H9 (cell line): ENCODE results near the gene FUT4. TPM values are rescaled to one million over a fixed set of nuclear protein-coding genes. Genes with fewer than 3 reads are reported as not detected.

Source experiments
- DNase-seq: peaks from one replicate; pipeline ENCODE4 v3.0.0-alpha.2; 2017
- H2AFZ ChIP-seq: one replicate; pipeline ENCODE4 v1.6.1; 2013; ENCODE audit warnings: mild to moderate bottlenecking, low read length, control low read depth, moderate library complexity
- H2AK5ac ChIP-seq: 2 replicates; pipeline ENCODE4 v1.6.1; 2013; ENCODE audit warnings: low read length, control low read depth, mixed read lengths; ENCODE audit not compliant: insufficient read length
- H2BK120ac ChIP-seq: one replicate; pipeline ENCODE4 v1.6.1; 2013; ENCODE audit warnings: low read depth, mild to moderate bottlenecking, low read length, control low read depth, inconsistent platforms; ENCODE audit not compliant: poor library complexity, severe bottlenecking
- H2BK12ac ChIP-seq: 2 replicates; pipeline ENCODE4 v1.6.1; 2013; ENCODE audit warnings: low read length, control low read depth, mixed read lengths, low read depth; ENCODE audit not compliant: insufficient read length
- H2BK15ac ChIP-seq: 2 replicates; pipeline ENCODE4 v1.6.1; 2013; ENCODE audit warnings: low read depth, low read length, control low read depth
- H2BK20ac ChIP-seq: one replicate; pipeline ENCODE4 v1.6.1; 2013; ENCODE audit warnings: low read depth, mild to moderate bottlenecking, low read length, control low read depth, inconsistent platforms; ENCODE audit not compliant: poor library complexity, severe bottlenecking
- H2BK5ac ChIP-seq: 2 replicates; pipeline ENCODE4 v1.6.1; 2013; ENCODE audit warnings: low read length, control low read depth, mixed read lengths; ENCODE audit not compliant: insufficient read length
- H3K14ac ChIP-seq: 2 replicates; pipeline ENCODE4 v1.6.1; 2013; ENCODE audit warnings: low read length, control low read depth; ENCODE audit not compliant: insufficient read depth
- H3K18ac ChIP-seq: 2 replicates; pipeline ENCODE4 v1.6.1; 2013; ENCODE audit warnings: low read depth, mild to moderate bottlenecking, mixed read lengths, low read length, control low read depth; ENCODE audit not compliant: insufficient read length
- H3K23ac ChIP-seq: 2 replicates; pipeline ENCODE4 v1.6.1; 2013; ENCODE audit warnings: low read length, control low read depth, mixed read lengths, low read depth; ENCODE audit not compliant: insufficient read length
- H3K23me2 ChIP-seq: 2 replicates; pipeline ENCODE4 v1.6.1; 2013; ENCODE audit warnings: low read depth, mild to moderate bottlenecking, mixed read lengths, low read length, control low read depth; ENCODE audit not compliant: insufficient read length, poor library complexity, severe bottlenecking
- H3K27ac ChIP-seq: 2 replicates; pipeline ENCODE4 v1.5.1; 2013; ENCODE audit warnings: low read length, control low read depth, mixed read lengths, low read depth; ENCODE audit not compliant: insufficient read length
- H3K27me3 ChIP-seq: 2 replicates; pipeline ENCODE4 v1.6.1; 2013; ENCODE audit warnings: low read length, control low read depth, inconsistent platforms; ENCODE audit not compliant: insufficient read depth
- H3K4ac ChIP-seq: 2 replicates; pipeline ENCODE4 v1.6.1; 2013; ENCODE audit warnings: low read depth, mild to moderate bottlenecking, control low read depth, inconsistent platforms, low read length, moderate library complexity
- H3K4me1 ChIP-seq: 2 replicates; pipeline ENCODE4 v1.6.1; 2013; ENCODE audit warnings: low read length, control low read depth, inconsistent platforms; ENCODE audit not compliant: insufficient read depth
- H3K4me2 ChIP-seq: 2 replicates; pipeline ENCODE4 v1.6.1; 2013; ENCODE audit warnings: low read length, control low read depth, mixed read lengths; ENCODE audit not compliant: insufficient read length, insufficient read depth
- H3K56ac ChIP-seq: 2 replicates; pipeline ENCODE4 v1.6.1; 2013; ENCODE audit warnings: low read depth, mild to moderate bottlenecking, mixed read lengths, low read length, control low read depth; ENCODE audit not compliant: insufficient read length
- H3K79me1 ChIP-seq: 2 replicates; pipeline ENCODE4 v1.6.1; 2013; ENCODE audit warnings: low read depth, mild to moderate bottlenecking, moderate library complexity, low read length, control low read depth, inconsistent platforms; ENCODE audit not compliant: insufficient read depth, poor library complexity, severe bottlenecking
- H3K79me2 ChIP-seq: 2 replicates; pipeline ENCODE4 v1.6.1; 2013; ENCODE audit warnings: low read length, control low read depth, inconsistent platforms; ENCODE audit not compliant: insufficient read depth
- H3K9ac ChIP-seq: 2 replicates; pipeline ENCODE4 v1.6.1; 2013; ENCODE audit warnings: low read length, control low read depth, mixed read lengths; ENCODE audit not compliant: insufficient read length; ENCODE audit errors: extremely low read depth
- H3K9me3 ChIP-seq: one replicate; pipeline ENCODE4 v1.6.1; 2013; ENCODE audit warnings: low read depth, low read length, inconsistent platforms; ENCODE audit not compliant: control insufficient read depth
- H3T11ph ChIP-seq: one replicate; pipeline ENCODE4 v1.6.1; 2013; ENCODE audit warnings: mild to moderate bottlenecking, low read length, control low read depth, inconsistent platforms
- H4K20me1 ChIP-seq: one replicate; pipeline ENCODE4 v1.6.1; 2013; ENCODE audit not compliant: control insufficient read depth, insufficient read length, insufficient read depth
- H4K5ac ChIP-seq: 2 replicates; pipeline ENCODE4 v1.6.1; 2013; ENCODE audit warnings: low read depth, mild to moderate bottlenecking, mixed read lengths, low read length, control low read depth; ENCODE audit not compliant: insufficient read length
- H4K8ac ChIP-seq: replicated peaks from 2 replicates; pipeline ENCODE4 v1.6.1; 2013; ENCODE audit warnings: low read length, control low read depth, mixed read lengths, low read depth; ENCODE audit not compliant: insufficient read length
- H4K91ac ChIP-seq: 2 replicates; pipeline ENCODE4 v1.6.1; 2013; ENCODE audit warnings: low read depth, mild to moderate bottlenecking, moderate library complexity, mixed read lengths, low read length, control low read depth; ENCODE audit not compliant: insufficient read length
- H3K27ac Mint-ChIP-seq, 3 experiments: 2 replicates in 2 of 3; 3 replicates in 1 of 3; pipeline ENCODE4 v1.8.0; 2020 to 2021; ENCODE audit warnings: mixed read lengths in 3 of 3, mild to moderate bottlenecking in 1 of 3, moderate library complexity in 1 of 3
- H3K27me3 Mint-ChIP-seq: 2 replicates; pipeline ENCODE4 v1.8.0; 2021; ENCODE audit warnings: low read depth, mild to moderate bottlenecking, moderate library complexity, mixed read lengths
- H3K36me3 Mint-ChIP-seq, 3 experiments: 2 replicates in 2 of 3; 3 replicates in 1 of 3; pipeline ENCODE4 v1.8.0; 2020 to 2021; ENCODE audit warnings: low read depth in 3 of 3, mixed read lengths in 3 of 3; ENCODE audit not compliant: insufficient read depth in 1 of 3
- H3K4me1 Mint-ChIP-seq, 2 experiments: 2 replicates each; pipeline ENCODE4 v1.8.0; 2020; ENCODE audit warnings: mixed read lengths in 2 of 2
- H3K4me3 Mint-ChIP-seq, 2 experiments: 2 replicates in 1 of 2; 3 replicates in 1 of 2; pipeline ENCODE4 v1.8.0; 2020 to 2021; ENCODE audit warnings: mild to moderate bottlenecking in 2 of 2, mixed read lengths in 2 of 2, moderate library complexity in 1 of 2
- H3K9me3 Mint-ChIP-seq, 2 experiments: 2 replicates in 1 of 2; 3 replicates in 1 of 2; pipeline ENCODE4 v1.8.0; 2020; ENCODE audit warnings: mild to moderate bottlenecking in 2 of 2, mixed read lengths in 2 of 2, moderate library complexity in 1 of 2
- CTCF ChIP-seq: fragments of 200-600 bp; sonication (generic); conservative IDR thresholded peaks from 3 replicates; pipeline ENCODE4 v1.8.0; 2021; ENCODE audit warnings: antibody characterized with exemption, mild to moderate bottlenecking
- WGBS: extraction: QIAGEN DNeasy Blood & Tissue Kit; methylation state at CpG from one replicate; pipeline ENCODE4 v1.1.7; 2013; ENCODE audit warnings: missing lambda C conversion rate, low lambda C conversion rate, mixed read lengths; ENCODE audit not compliant: insufficient read length; ENCODE audit errors: extremely low coverage; 5-methylcytosine and 5-hydroxymethylcytosine counted together
- total RNA-seq: library from RNA; stranded (reverse); gene quantifications from 2 replicates; pipeline ENCODE4 v1.2.1, GENCODE V29; 2021

The FUT4 gene
- total RNA-seq, 1 experiment from 2014 or later = 5.3 TPM

- no peak for DNase-seq
- Histone ChIP-seq H3K9me3 (no peaks in the 10 kb centered on the region), H3K14ac (no peak overlapping the region), H3K27ac (no peak overlapping the region), H3K23me2 (peaks cover 10% of the 10 kb centered on the region), H2AFZ (no peak overlapping the region), H3K18ac (no peak overlapping the region), H3K23ac (no peak overlapping the region), H3K4me1 (peaks cover 2% of the 10 kb centered on the region; the same call in 1 of the 2 replicates), H3K4ac (no peak overlapping the region), H3K56ac (no peak overlapping the region), H2BK20ac (no peak overlapping the region), H2AK5ac (no peak overlapping the region), H2BK12ac (no peak overlapping the region), H3T11ph (no peak overlapping the region), H3K79me1 (no peaks in the 10 kb centered on the region), H2BK15ac (no peak overlapping the region), H3K79me2 (peaks cover 1% of the 10 kb centered on the region; the same call in 1 of the 2 replicates), H4K8ac (no peak overlapping the region), H2BK120ac (no peak overlapping the region), H4K5ac (no peak overlapping the region), H3K9ac (no peak overlapping the region), H2BK5ac (no peak overlapping the region), H3K4me2 (no peak overlapping the region), H3K27me3 (no peaks in the 10 kb centered on the region; the same call in none of the 2 replicates), H4K91ac (no peak overlapping the region), H4K20me1 (no peaks in the 10 kb centered on the region)
- peaks cover 59% of the 10 kb centered on the region for H3K27me3 Mint-ChIP-seq
- peaks cover 6 to 9% of the 10 kb centered on the region in 2 experiments; a peak in 3 of 4 replicates for H3K4me1 Mint-ChIP-seq
- no CpG with 5 or more reads among the region's 2 CpGs for WGBS
- peaks cover 0 to 5% of the 10 kb centered on the region in 2 experiments; a peak in 2 of 5 replicates for H3K9me3 Mint-ChIP-seq
- no peaks in the 10 kb centered on the region for H3K36me3 Mint-ChIP-seq
- H3K4me3 Mint-ChIP-seq = no peak overlapping the region; a peak in 1 of 5 replicates
- TF ChIP-seq CTCF = no peak
- H3K27ac Mint-ChIP-seq = no peak overlapping the region
Observed at GRCh38 chr11:94513091-94513490, 30.6 kb upstream of the FUT4 start.
